MCF 10A (cell line): Measurements from ENCODE around the gene CRADD. TPM values are rescaled to one million over a fixed set of nuclear protein-coding genes. Genes with fewer than 3 reads are reported as not detected.

ENCODE experiments used
- BruUV-seq: library from RNA; stranded (reverse); fragments of 400-500 nt; replicated peaks from 2 replicates; lab custom pipeline; 2021; lab: Mats Ljungman, UMichigan
- CTCF ChIA-PET: fragments of 300-600 bp; sonication (Branson Sonifier 250); formaldehyde crosslinking; extraction: SDS; loops from one replicate; lab custom pipeline; 2021; ENCODE audit warnings: antibody characterized with exemption, inconsistent platforms; lab: Yijun Ruan, JAX
- POLR2A ChIA-PET: fragments of 300-600, 350-650 bp; sonication (Branson Sonifier 250); formaldehyde crosslinking; extraction: SDS; loops from one replicate; lab custom pipeline; 2020; ENCODE audit warnings: antibody characterized with exemption, inconsistent platforms; lab: Yijun Ruan, JAX
- DNase-seq: peaks from one replicate; pipeline ENCODE4 v3.0.0-alpha.2; 2018; ENCODE audit not compliant: unreplicated experiment
- H3K27ac Mint-ChIP-seq: one replicate; pipeline ENCODE4 v1.8.0; 2022; ENCODE audit warnings: mild to moderate bottlenecking, low read depth, mixed read lengths; ENCODE audit not compliant: unreplicated experiment
- H3K27me3 Mint-ChIP-seq: one replicate; pipeline ENCODE4 v1.8.0; 2022; ENCODE audit warnings: mixed read lengths; ENCODE audit not compliant: insufficient read depth, unreplicated experiment
- H3K36me3 Mint-ChIP-seq: one replicate; pipeline ENCODE4 v1.8.0; 2022; ENCODE audit warnings: mild to moderate bottlenecking, moderate library complexity, mixed read lengths; ENCODE audit not compliant: insufficient read depth, unreplicated experiment
- H3K4me1 Mint-ChIP-seq: one replicate; pipeline ENCODE4 v1.8.0; 2022; ENCODE audit warnings: mixed read lengths; ENCODE audit not compliant: insufficient read depth, unreplicated experiment
- H3K4me3 Mint-ChIP-seq: one replicate; pipeline ENCODE4 v1.8.0; 2022; ENCODE audit warnings: mild to moderate bottlenecking, moderate library complexity, mixed read lengths; ENCODE audit not compliant: unreplicated experiment
- H3K9me3 Mint-ChIP-seq: one replicate; pipeline ENCODE4 v1.8.0; 2022; ENCODE audit warnings: mixed read lengths; ENCODE audit not compliant: unreplicated experiment
- intact Hi-C: fragments of 100-400 bp; cut with micrococcal nuclease; formaldehyde crosslinking; loops from 2 replicates; pipeline ENCODE4 v1.14.1; 2022
- total RNA-seq: library from RNA; stranded (reverse); gene quantifications from 2 replicates; pipeline ENCODE4 v1.2.3, GENCODE V29; 2022
- TF ChIP-seq, protein P1 (sequence below): fragments of 200-600 bp; IDR thresholded peaks from one replicate; pipeline ENCODE4 v1.8.0; 2022; ENCODE audit warnings: antibody characterized with exemption, mild to moderate bottlenecking; ENCODE audit not compliant: unreplicated experiment

Gene CRADD
- total RNA-seq, 1 experiment from 2014 or later = 15.4 TPM

DNA sequence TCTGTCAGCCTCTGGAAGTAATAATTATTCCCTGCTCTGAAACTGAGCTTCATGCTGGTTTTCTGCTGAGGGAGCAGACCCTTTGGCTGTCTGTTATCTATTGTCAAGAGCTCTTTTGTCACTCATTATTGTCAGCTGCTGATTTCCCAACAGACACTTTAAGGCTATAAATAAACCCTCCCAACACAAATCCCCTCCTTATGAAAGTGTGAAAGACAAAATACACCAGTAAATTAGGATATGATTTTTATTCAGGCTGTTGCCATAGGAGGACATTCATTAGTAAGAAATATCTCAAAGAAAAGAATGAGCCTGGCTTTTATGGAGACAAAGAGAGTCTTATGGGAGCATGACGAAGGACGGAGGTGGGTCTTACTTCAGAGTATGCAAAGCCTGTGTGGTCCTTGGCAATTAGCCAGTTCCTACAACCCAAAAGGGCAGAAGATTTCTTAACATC is 180.8 kb downstream of the CRADD start:
- DNase-seq = no peak
- Mint-ChIP-seq H3K36me3 (no peaks in the 10 kb centered on the region), H3K9me3 (no peaks in the 10 kb centered on the region), H3K27ac (no peak overlapping the region), H3K27me3 (no peaks in the 10 kb centered on the region), H3K4me1 (peaks cover 7% of the 10 kb centered on the region), H3K4me3 (no peak overlapping the region)
- intact Hi-C loops = no loop called here
- no TSS peak for BruUV-seq
- ChIA-PET POLR2A (no interaction called here), CTCF (interaction anchor here (1.5 kb wide), 1 partner anchor 91 kb away, joined by 3 read pairs; no protein-coding TSS in a partner anchor)
- TF ChIP-seq, protein P1, sequence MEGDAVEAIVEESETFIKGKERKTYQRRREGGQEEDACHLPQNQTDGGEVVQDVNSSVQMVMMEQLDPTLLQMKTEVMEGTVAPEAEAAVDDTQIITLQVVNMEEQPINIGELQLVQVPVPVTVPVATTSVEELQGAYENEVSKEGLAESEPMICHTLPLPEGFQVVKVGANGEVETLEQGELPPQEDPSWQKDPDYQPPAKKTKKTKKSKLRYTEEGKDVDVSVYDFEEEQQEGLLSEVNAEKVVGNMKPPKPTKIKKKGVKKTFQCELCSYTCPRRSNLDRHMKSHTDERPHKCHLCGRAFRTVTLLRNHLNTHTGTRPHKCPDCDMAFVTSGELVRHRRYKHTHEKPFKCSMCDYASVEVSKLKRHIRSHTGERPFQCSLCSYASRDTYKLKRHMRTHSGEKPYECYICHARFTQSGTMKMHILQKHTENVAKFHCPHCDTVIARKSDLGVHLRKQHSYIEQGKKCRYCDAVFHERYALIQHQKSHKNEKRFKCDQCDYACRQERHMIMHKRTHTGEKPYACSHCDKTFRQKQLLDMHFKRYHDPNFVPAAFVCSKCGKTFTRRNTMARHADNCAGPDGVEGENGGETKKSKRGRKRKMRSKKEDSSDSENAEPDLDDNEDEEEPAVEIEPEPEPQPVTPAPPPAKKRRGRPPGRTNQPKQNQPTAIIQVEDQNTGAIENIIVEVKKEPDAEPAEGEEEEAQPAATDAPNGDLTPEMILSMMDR = no peak

GRCh38 chr12:93860668-93861373 is 183.6 kb downstream of the CRADD start:
- no peaks in the 10 kb centered on the region for H3K27me3 Mint-ChIP-seq
- intact Hi-C loops = no loop called here
- DNase-seq = no peak
- no peak overlapping the region for H3K27ac Mint-ChIP-seq
- no peaks in the 10 kb centered on the region for H3K9me3 Mint-ChIP-seq
- CTCF ChIA-PET = interaction anchor here (0.7 to 1.5 kb wide), 2 partner anchors 202 to 242 kb away, joined by 4 read pairs; no protein-coding TSS in a partner anchor
- BruUV-seq = no TSS peak
- TF ChIP-seq, protein P1 = no peak
- no peak overlapping the region for H3K4me3 Mint-ChIP-seq
- POLR2A ChIA-PET = interaction anchor here (0.6 to 1.2 kb wide), 6 partner anchors 9 to 113 kb away, joined by 3 to 4 read pairs (median 3); no protein-coding TSS in a partner anchor
- peaks cover 7% of the 10 kb centered on the region for H3K4me1 Mint-ChIP-seq
- no peaks in the 10 kb centered on the region for H3K36me3 Mint-ChIP-seq

DNA sequence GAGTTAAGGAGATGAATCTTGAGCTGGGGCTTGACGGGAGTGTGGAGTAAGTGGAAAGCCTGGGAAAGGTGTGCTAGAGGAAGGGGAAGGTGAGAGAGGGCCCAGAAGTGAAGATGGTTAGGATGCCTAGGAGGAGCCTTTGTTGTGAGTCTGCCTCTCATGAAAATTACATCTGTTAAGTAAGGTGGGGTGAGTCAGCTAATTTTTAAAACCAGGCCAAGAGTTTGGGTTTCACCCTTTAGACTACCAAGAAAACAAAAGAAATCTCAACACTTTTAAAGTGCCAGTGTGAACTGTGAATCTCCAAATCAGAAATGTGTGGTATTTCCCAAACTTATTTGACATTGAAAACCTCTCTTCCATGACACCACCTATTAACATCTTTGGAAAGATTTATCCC is 185.2 kb downstream of the CRADD start:
- POLR2A ChIA-PET = no interaction called here
- CTCF ChIA-PET = no interaction called here
- Mint-ChIP-seq H3K36me3 (no peaks in the 10 kb centered on the region), H3K27ac (peak overlapping the region; percentile 78), H3K27me3 (no peaks in the 10 kb centered on the region), H3K9me3 (peaks cover 15% of the 10 kb centered on the region), H3K4me1 (peaks cover 7% of the 10 kb centered on the region), H3K4me3 (no peak overlapping the region)
- TF ChIP-seq, protein P1 = no peak
- no peak for DNase-seq
- intact Hi-C loops = no loop called here
- no TSS peak for BruUV-seq

GRCh38 chr12:93865751-93866150 is 188.6 kb downstream of the CRADD start:
- DNase-seq = no peak
- no peaks in the 10 kb centered on the region for H3K36me3 Mint-ChIP-seq
- H3K4me3 Mint-ChIP-seq = no peak overlapping the region
- intact Hi-C loops = no loop called here
- H3K27ac Mint-ChIP-seq = no peak overlapping the region
- H3K27me3 Mint-ChIP-seq = no peaks in the 10 kb centered on the region
- peaks cover 26% of the 10 kb centered on the region for H3K9me3 Mint-ChIP-seq
- ChIA-PET POLR2A (no interaction called here), CTCF (no interaction called here)
- BruUV-seq = no TSS peak
- TF ChIP-seq, protein P1 = no peak
- peaks cover 12% of the 10 kb centered on the region for H3K4me1 Mint-ChIP-seq
